GM19099 (cell line): ENCODE results near the gene TMA16.

ENCODE experiments used
- POLR2A ChIP-seq: IDR thresholded peaks from 3 replicates; pipeline ENCODE4 v1.6.1; 2011; ENCODE audit warnings: low read depth; ENCODE audit not compliant: insufficient read length; ENCODE audit errors: extremely low read depth

TMA16 gene

DNA sequence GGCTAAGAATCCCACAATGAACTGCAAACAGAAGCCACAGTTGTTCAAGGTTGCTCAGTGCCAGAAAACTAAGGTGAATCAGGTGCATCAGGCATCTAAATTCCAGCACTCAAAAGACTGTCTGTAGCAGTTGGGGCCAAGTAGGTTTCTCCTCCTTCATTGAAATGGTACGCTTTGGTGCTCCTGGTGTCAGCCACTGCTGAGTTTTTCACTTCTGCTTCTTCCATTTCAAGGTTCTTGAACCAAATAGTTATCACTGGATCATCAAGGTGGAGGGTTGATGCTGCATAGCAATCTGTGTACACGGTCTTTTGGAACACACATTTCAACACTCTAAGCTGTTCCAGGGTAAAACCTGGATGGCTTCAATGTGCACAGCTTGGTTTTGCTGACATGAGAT, 74.4 kb downstream of the TMA16 start:
- TF ChIP-seq POLR2A, result no peak
